NCI-H526 treated with DMSO at 0.1 percent for 48 hours (cell line): ENCODE results near the gene P4HA1.
A peak's percentile ranks its signal among the peaks of the same experiment; 100 is the strongest.

Source experiments
- DNase-seq: peaks from one replicate; lab custom pipeline; 2025; lab: John Stamatoyannopoulos, UW

P4HA1 gene

DNA sequence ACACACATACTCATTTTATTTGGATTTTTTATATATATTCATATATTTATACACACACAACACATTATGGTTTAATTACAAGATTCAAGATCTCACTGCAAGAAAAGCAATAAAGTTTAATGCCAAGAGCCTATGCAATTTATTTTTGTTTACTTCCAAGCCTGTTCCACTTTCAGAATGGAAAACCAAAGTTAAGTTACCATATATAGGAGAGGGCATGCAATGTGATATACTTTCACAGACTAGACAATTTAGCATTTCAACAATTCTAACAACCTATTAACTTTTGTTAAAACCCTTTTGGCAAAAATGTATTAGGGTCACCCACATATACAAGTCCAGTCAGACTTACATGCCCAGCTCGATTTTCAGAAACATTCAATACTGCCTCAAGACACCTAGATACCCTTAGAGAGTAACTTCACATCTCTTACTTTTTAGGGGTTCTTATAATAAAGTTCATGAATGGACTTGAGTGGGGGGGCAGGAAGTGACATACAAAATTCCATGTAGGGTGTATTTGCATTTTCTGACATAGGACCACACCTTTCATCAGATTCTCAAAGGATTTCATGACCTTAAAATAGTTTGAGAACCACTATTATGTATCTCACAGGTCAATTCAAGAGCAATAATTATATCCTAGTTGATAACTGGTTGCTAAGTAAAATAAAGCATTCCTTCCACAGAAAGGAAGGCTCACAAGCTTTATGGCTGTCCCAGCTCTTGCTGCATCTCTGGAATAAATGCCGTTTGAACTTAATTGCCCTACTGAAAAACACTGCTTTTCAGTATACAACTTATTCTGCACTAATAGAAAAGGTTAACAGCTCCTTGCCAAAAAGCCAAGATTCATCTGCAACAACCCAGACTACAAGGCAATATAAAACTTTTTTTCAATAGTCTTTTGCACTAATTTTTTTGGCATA, 2.5 kb downstream of the P4HA1 start:
- DNase-seq = no peak

DNA sequence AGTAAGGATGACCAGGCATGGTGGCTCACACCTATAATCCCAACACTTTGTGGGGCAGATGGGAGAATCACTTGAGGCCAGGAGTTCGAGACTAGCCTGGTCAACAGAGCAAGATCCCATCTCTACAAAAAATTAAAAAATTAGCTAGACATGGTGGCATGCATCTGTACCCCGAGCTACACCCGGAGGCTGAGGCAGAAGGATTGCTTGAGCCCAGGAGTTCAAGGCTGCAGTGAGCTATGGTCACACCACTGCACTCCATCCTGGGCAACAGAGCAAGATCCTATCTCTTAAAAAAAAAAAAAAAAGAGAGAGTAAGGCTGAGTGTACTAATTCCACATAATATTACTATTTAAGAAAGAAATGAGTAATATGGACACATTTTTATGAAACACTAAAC, 3.8 kb downstream of the P4HA1 start:
- no peak for DNase-seq

GRCh38 chr10:73088304-73088703, 8.4 kb downstream of the P4HA1 start:
- no peak for DNase-seq

DNA sequence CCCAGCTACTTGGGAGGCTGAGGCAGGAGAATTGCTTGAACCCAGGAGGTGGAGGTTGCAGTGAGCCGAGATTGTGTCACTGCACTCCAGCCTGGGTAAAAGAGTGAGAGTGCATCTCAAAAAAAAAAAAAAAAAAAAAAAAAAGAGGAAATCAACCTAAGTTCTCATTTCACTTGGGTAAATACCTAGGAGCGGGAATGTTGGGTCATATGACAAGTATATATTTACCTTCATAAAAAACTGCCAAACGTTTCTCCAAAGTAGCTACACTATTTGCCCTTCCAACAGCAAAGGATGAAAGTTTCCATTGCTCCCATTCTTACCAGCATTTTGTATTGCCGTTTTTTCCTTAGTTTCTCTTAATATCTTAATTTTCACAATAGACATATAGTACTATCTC, 9.8 kb downstream of the P4HA1 start:
- no peak for DNase-seq

GRCh38 chr10:73084209-73084608, 12.5 kb downstream of the P4HA1 start:
- no peak for DNase-seq

- no peak for DNase-seq
These were observed 13.4 kb downstream of the P4HA1 start for GRCh38 chr10:73083221-73083620.

- DNase-seq = no peak
These were observed 16.7 kb downstream of the P4HA1 start for GRCh38 chr10:73079779-73080541.

GRCh38 chr10:73076360-73077183, 20.1 kb downstream of the P4HA1 start:
- no peak for DNase-seq

GRCh38 chr10:73075829-73076228, 20.8 kb downstream of the P4HA1 start:
- DNase-seq = no peak

DNA sequence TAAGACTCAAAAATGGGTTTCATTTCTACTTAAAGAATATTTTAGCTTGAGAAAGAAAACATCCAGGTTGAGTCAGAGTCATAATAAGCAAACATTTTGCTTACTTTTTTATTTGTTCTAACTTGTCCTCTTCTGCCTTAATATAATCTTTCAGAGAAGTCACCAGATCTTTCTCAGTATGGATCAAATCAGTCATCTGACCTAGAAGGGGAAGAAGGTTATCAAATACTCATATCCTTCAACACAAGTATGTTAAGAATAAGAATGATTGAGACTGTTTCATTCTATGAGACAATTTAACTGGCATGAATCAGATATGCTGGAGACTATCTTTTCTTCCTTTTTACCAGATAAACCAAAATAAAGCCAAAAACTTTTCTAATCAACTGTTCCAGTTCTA, 23.0 kb downstream of the P4HA1 start:
- no peak for DNase-seq

DNA sequence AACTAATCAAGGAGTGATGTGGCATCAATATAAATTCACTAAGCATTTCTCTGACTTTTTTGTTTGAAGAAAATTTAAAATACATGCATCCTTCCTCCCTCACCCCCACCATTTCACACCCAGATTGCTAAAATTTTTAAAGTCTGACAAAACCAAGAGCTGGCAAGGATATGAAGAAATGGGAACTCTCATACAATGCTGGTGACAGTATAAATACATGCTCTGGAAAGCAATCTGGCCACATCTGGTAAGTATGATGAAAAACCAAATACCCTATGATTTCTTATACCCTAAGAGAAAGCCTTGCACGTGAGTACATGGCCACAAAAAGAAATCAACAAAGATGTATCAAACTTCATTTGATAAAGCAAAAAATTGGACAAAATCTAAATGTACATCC, 31.2 kb downstream of the P4HA1 start:
- DNase-seq = no peak

GRCh38 chr10:73061743-73062142, 34.9 kb downstream of the P4HA1 start:
- no peak for DNase-seq

- peak; percentile 9 for DNase-seq
These were observed 35.7 kb downstream of the P4HA1 start for GRCh38 chr10:73060738-73061635.

DNA sequence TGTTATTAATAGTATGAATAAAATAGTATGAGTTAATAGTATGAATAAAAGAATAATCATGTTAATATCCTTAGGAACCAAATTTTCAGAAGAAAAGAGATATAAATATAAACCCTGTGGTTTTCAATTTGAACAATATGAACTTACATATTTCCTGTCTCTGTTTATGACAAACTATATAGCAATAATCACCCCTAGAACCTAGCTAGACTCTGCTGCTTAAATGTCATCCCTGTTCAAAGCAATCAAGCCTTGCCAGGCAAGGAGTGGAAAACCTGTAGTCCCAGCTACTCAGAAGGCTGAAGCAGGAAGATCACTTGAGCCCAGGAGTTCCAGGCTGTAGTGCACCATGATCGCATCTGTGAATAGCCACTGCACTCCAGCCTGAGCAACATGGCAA, 36.5 kb downstream of the P4HA1 start:
- DNase-seq = no peak

GRCh38 chr10:73058057-73058591, 38.5 kb downstream of the P4HA1 start:
- DNase-seq = no peak

DNA sequence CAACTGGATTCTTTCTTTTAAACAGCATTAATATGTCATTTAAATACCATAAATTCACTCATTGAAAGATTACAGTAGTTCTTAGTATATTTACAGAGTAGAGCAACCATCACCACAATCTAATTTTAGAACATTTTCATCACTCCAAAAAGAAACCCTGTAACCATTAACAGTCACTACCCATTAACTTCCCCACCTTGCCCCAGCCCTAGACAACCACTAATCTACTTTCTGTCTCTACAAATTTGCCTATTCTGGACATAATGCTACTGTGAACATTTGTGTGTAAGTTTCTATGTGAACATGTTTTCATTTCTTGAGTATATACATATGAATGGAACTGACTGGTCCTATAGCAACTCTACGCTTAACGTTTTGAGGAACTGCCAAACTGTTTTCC, 42.4 kb downstream of the P4HA1 start:
- peak; percentile 54 for DNase-seq

DNA sequence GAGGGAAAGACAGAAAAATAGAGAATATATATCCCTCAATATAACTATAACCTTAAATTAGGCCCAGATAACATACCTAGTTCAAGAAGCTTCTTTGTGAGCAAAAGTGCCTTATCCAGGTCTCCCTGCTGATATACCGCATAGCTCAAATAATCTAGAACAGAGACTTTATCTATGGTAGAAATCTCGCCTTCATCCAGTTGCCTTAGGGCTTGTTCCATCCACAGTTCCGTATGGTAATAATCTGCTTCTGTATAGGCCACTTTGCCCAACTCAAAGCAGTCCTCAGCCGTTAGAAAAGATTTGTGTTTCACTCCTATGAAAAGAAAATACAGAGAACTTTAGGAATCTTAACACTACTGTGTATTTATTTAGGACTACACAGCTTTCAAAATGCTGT, 43.4 kb downstream of the P4HA1 start:
- DNase-seq = no peak

DNA sequence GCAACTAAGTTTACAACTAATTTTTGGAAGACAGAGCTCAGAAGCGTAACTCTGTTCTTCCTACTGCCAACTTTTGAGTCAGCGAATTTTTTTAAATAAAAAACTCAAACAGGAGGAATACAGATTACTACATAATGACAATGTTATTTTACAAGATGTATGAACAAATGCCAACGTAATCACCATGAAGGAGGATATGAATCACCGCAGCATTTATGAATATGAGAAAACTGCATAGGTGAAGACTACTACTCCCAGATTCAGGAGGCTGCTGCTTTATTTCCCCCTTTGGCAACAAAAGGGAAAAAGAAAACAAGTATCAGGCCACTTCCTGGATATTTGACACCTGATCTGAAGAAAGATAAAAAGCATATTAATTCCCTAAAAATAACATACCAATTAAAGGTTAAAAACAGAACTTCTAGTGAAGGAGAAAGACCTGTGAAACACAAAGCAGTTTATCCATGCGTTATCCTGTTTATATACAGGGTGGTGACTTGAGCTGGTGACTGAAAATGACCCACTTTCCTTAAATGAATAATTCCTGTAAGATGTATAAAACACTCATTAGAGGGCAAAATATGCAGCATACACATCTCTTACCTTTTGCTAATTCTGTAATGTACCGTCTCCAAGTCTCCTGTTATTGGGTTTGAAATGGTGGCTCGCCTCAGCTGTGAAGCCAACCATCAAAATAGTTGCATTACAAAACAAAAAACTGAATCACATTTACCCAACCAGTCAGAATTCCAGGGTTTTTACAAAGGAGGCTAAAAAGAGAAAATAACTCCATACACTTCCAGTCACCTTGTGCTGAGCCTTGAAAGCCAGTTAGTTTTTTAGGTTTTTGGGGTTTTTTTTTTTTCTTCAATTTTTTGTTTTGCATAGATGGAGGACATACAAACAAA, 52.0 kb downstream of the P4HA1 start:
- DNase-seq = no peak

DNA sequence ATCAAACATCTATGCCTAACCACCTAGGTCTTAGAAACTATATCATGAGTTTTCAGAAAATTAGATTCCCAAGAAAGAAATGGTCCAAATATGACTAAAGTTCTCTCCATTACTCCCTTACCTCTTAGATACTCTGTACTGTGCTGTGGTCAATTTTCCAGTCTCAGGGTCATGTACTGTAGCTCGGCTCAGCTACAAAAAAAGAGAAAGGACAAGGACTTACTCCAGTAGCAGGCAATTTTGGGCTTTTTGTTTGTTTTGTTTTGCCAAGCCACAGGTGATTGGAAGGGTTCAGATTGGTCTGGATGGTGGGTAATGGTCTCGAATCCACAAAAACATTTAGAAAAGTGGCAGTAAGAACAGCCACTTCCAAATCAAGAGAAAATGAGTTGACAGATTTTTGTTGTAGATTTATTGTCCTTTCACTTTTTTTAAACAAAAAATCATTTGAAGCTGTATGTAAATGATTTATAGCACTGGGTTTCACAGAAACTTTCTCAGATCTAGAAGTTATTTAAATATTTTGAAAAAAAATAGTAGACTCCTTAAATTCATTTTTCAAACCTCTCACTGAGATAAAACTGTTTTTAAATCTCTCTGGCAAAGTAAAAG, 52.8 kb downstream of the P4HA1 start:
- no peak for DNase-seq

- DNase-seq = no peak
These were observed 53.3 kb downstream of the P4HA1 start for GRCh38 chr10:73043319-73043718.
